Activated CD4-positive, alpha-beta memory T cell treated with anti-CD3 and anti-CD28 coated beads for 36 hours (primary cell): ENCODE measurements around the gene UBR4. TPM values are rescaled to one million over a fixed set of nuclear protein-coding genes. Genes with fewer than 3 reads are reported as not detected.

Source experiments
- CTCF ChIA-PET: fragments of 350-600 bp; sonication (Branson Sonifier 250); formaldehyde crosslinking; loops from one replicate; lab custom pipeline; 2021; ENCODE audit warnings: antibody characterized with exemption, inconsistent platforms; lab: Charles Lee
- POLR2A ChIA-PET: fragments of 350-600 bp; sonication (Branson Sonifier 250); formaldehyde crosslinking; loops from one replicate; lab custom pipeline; 2021; ENCODE audit warnings: antibody characterized with exemption; lab: Charles Lee
- DNase-seq: peaks from one replicate; pipeline ENCODE4 v3.0.0-alpha.2; 2020
- H3K27ac Mint-ChIP-seq: one replicate; pipeline ENCODE4 v1.8.0; 2021; ENCODE audit warnings: mixed read lengths
- H3K27me3 Mint-ChIP-seq: one replicate; pipeline ENCODE4 v1.8.0; 2021; ENCODE audit warnings: mixed read lengths
- H3K36me3 Mint-ChIP-seq: one replicate; pipeline ENCODE4 v1.8.0; 2021; ENCODE audit warnings: mixed read lengths
- H3K4me1 Mint-ChIP-seq: one replicate; pipeline ENCODE4 v1.8.0; 2021; ENCODE audit warnings: low read depth, mixed read lengths
- H3K4me3 Mint-ChIP-seq: one replicate; pipeline ENCODE4 v1.8.0; 2021; ENCODE audit warnings: mild to moderate bottlenecking, mixed read lengths
- H3K9me3 Mint-ChIP-seq: one replicate; pipeline ENCODE4 v1.8.0; 2021; ENCODE audit warnings: mixed read lengths
- intact Hi-C: fragments of 100-400 bp; cut with micrococcal nuclease; formaldehyde crosslinking; loops from one replicate; pipeline ENCODE4 v1.15.1; 2023
- total RNA-seq, 2 experiments: library from RNA; stranded (reverse); gene quantifications; one replicate each; pipeline ENCODE4 v1.2.3, GENCODE V29; 2021

UBR4 gene
- total RNA-seq, 2 experiments from 2014 or later, result 104 to 116 TPM

GRCh38 chr1:19139711-19140110 lies 70.4 kb downstream of the UBR4 start:
- Mint-ChIP-seq H3K9me3 (peaks cover 4% of the 10 kb centered on the region), H3K36me3 (peaks cover 68% of the 10 kb centered on the region), H3K4me1 (no peaks in the 10 kb centered on the region), H3K4me3 (no peak overlapping the region), H3K27ac (no peak overlapping the region), H3K27me3 (no peaks in the 10 kb centered on the region)
- ChIA-PET CTCF (interaction anchor here (1.6 kb wide), 1 partner anchor 232 kb away, joined by 4 read pairs; no protein-coding TSS in a partner anchor), POLR2A (no interaction called here)
- no peak for DNase-seq
- intact Hi-C loops, result no loop called here

- H3K27me3 Mint-ChIP-seq, result no peaks in the 10 kb centered on the region
- intact Hi-C loops, result no loop called here
- no peak overlapping the region for H3K4me3 Mint-ChIP-seq
- no peaks in the 10 kb centered on the region for H3K4me1 Mint-ChIP-seq
- POLR2A ChIA-PET, result no interaction called here
- peaks cover 68% of the 10 kb centered on the region for H3K36me3 Mint-ChIP-seq
- no peak overlapping the region for H3K27ac Mint-ChIP-seq
- CTCF ChIA-PET, result interaction anchor here (1.6 kb wide), 1 partner anchor 232 kb away, joined by 4 read pairs; no protein-coding TSS in a partner anchor
- DNase-seq, result no peak
- H3K9me3 Mint-ChIP-seq, result peaks cover 10% of the 10 kb centered on the region
These were observed 71.0 kb downstream of the UBR4 start for GRCh38 chr1:19138958-19139581.

- no peak for DNase-seq
- ChIA-PET CTCF (no interaction called here), POLR2A (no interaction called here)
- Mint-ChIP-seq H3K27me3 (no peaks in the 10 kb centered on the region), H3K36me3 (peaks cover 68% of the 10 kb centered on the region), H3K9me3 (peaks cover 12% of the 10 kb centered on the region), H3K4me3 (no peak overlapping the region), H3K27ac (no peak overlapping the region), H3K4me1 (no peaks in the 10 kb centered on the region)
- intact Hi-C loops, result no loop called here
These were observed 71.7 kb downstream of the UBR4 start for GRCh38 chr1:19138331-19138730.

- DNase-seq, result no peak
- H3K4me3 Mint-ChIP-seq, result no peak overlapping the region
- POLR2A ChIA-PET, result no interaction called here
- H3K36me3 Mint-ChIP-seq, result peaks cover 73% of the 10 kb centered on the region
- CTCF ChIA-PET, result no interaction called here
- H3K4me1 Mint-ChIP-seq, result no peaks in the 10 kb centered on the region
- H3K27ac Mint-ChIP-seq, result no peak overlapping the region
- peaks cover 14% of the 10 kb centered on the region for H3K9me3 Mint-ChIP-seq
- intact Hi-C loops, result no loop called here
- H3K27me3 Mint-ChIP-seq, result no peaks in the 10 kb centered on the region
These were observed 72.9 kb downstream of the UBR4 start for GRCh38 chr1:19137158-19137557.

GRCh38 chr1:19133360-19133759 lies 76.7 kb downstream of the UBR4 start:
- ChIA-PET CTCF (no interaction called here), POLR2A (no interaction called here)
- no peak for DNase-seq
- no peaks in the 10 kb centered on the region for H3K4me1 Mint-ChIP-seq
- H3K4me3 Mint-ChIP-seq, result no peak overlapping the region
- peaks cover 68% of the 10 kb centered on the region for H3K36me3 Mint-ChIP-seq
- no peak overlapping the region for H3K27ac Mint-ChIP-seq
- peaks cover 14% of the 10 kb centered on the region for H3K9me3 Mint-ChIP-seq
- intact Hi-C loops, result no loop called here
- no peaks in the 10 kb centered on the region for H3K27me3 Mint-ChIP-seq

- H3K27me3 Mint-ChIP-seq, result no peaks in the 10 kb centered on the region
- H3K4me1 Mint-ChIP-seq, result peaks cover 8% of the 10 kb centered on the region
- intact Hi-C loops, result no loop called here
- ChIA-PET CTCF (interaction anchor here (1.3 kb wide), 1 partner anchor 217 kb away, joined by 4 read pairs; no protein-coding TSS in a partner anchor), POLR2A (no interaction called here)
- no peak overlapping the region for H3K4me3 Mint-ChIP-seq
- peaks cover 62% of the 10 kb centered on the region for H3K36me3 Mint-ChIP-seq
- H3K9me3 Mint-ChIP-seq, result peaks cover 14% of the 10 kb centered on the region
- no peak overlapping the region for H3K27ac Mint-ChIP-seq
- DNase-seq, result no peak
These were observed 79.6 kb downstream of the UBR4 start for GRCh38 chr1:19130468-19130867.

- POLR2A ChIA-PET, result no interaction called here
- DNase-seq, result no peak
- peaks cover 4% of the 10 kb centered on the region for H3K9me3 Mint-ChIP-seq
- no peaks in the 10 kb centered on the region for H3K27me3 Mint-ChIP-seq
- intact Hi-C loops, result no loop called here
- peaks cover 60% of the 10 kb centered on the region for H3K36me3 Mint-ChIP-seq
- H3K4me3 Mint-ChIP-seq, result no peak overlapping the region
- peaks cover 22% of the 10 kb centered on the region for H3K4me1 Mint-ChIP-seq
- H3K27ac Mint-ChIP-seq, result no peak overlapping the region
- CTCF ChIA-PET, result interaction anchor here (0.6 to 1.5 kb wide), 4 partner anchors 15 to 222 kb away, joined by 3 to 4 read pairs (median 4); no protein-coding TSS in a partner anchor
These were observed 81.0 kb downstream of the UBR4 start for GRCh38 chr1:19128968-19129514.

- Mint-ChIP-seq H3K27ac (peak overlapping the region; percentile 35), H3K27me3 (no peaks in the 10 kb centered on the region), H3K4me3 (no peak overlapping the region), H3K9me3 (no peaks in the 10 kb centered on the region), H3K36me3 (peaks cover 75% of the 10 kb centered on the region), H3K4me1 (peaks cover 26% of the 10 kb centered on the region)
- ChIA-PET CTCF (interaction anchor here (0.8 kb wide), 1 partner anchor 117 kb away, joined by 3 read pairs; no protein-coding TSS in a partner anchor), POLR2A (no interaction called here)
- intact Hi-C loops, result no loop called here
- DNase-seq, result peak; percentile 23
These were observed 85.8 kb downstream of the UBR4 start for GRCh38 chr1:19124273-19124672.

GRCh38 chr1:19123837-19124236 lies 86.2 kb downstream of the UBR4 start:
- no peaks in the 10 kb centered on the region for H3K9me3 Mint-ChIP-seq
- CTCF ChIA-PET, result interaction anchor here (0.8 kb wide), 1 partner anchor 117 kb away, joined by 3 read pairs; no protein-coding TSS in a partner anchor
- intact Hi-C loops, result no loop called here
- H3K36me3 Mint-ChIP-seq, result peaks cover 78% of the 10 kb centered on the region
- H3K27me3 Mint-ChIP-seq, result no peaks in the 10 kb centered on the region
- no peak overlapping the region for H3K4me3 Mint-ChIP-seq
- POLR2A ChIA-PET, result no interaction called here
- peaks cover 26% of the 10 kb centered on the region for H3K4me1 Mint-ChIP-seq
- peak; percentile 17 for DNase-seq
- H3K27ac Mint-ChIP-seq, result peak overlapping the region; percentile 35

- ChIA-PET POLR2A (no interaction called here), CTCF (no interaction called here)
- no peak for DNase-seq
- intact Hi-C loops, result no loop called here
- Mint-ChIP-seq H3K36me3 (peaks cover 77% of the 10 kb centered on the region), H3K4me3 (no peak overlapping the region), H3K9me3 (no peaks in the 10 kb centered on the region), H3K27me3 (no peaks in the 10 kb centered on the region), H3K4me1 (peaks cover 26% of the 10 kb centered on the region), H3K27ac (no peak overlapping the region)
These were observed 87.4 kb downstream of the UBR4 start for GRCh38 chr1:19122668-19123067.

GRCh38 chr1:19121192-19121591 lies 88.9 kb downstream of the UBR4 start:
- H3K27ac Mint-ChIP-seq, result no peak overlapping the region
- H3K36me3 Mint-ChIP-seq, result peaks cover 76% of the 10 kb centered on the region
- DNase-seq, result no peak
- H3K27me3 Mint-ChIP-seq, result no peaks in the 10 kb centered on the region
- ChIA-PET POLR2A (no interaction called here), CTCF (interaction anchor here (1.0 kb wide), 1 partner anchor 214 kb away, joined by 3 read pairs; no protein-coding TSS in a partner anchor)
- no peaks in the 10 kb centered on the region for H3K9me3 Mint-ChIP-seq
- intact Hi-C loops, result no loop called here
- H3K4me3 Mint-ChIP-seq, result no peak overlapping the region
- peaks cover 20% of the 10 kb centered on the region for H3K4me1 Mint-ChIP-seq

- Mint-ChIP-seq H3K4me3 (no peak overlapping the region), H3K4me1 (peaks cover 14% of the 10 kb centered on the region)
- CTCF ChIA-PET, result no interaction called here
These were observed 90.0 kb downstream of the UBR4 start for GRCh38 chr1:19120070-19120469.

More at GRCh38 chr1:19120070-19120469, 90.0 kb downstream of the UBR4 start:
- H3K27ac Mint-ChIP-seq, result no peak overlapping the region
- H3K36me3 Mint-ChIP-seq, result peaks cover 77% of the 10 kb centered on the region
- no peaks in the 10 kb centered on the region for H3K9me3 Mint-ChIP-seq
- H3K27me3 Mint-ChIP-seq, result no peaks in the 10 kb centered on the region
- POLR2A ChIA-PET, result interaction anchor here (0.9 kb wide), 1 partner anchor 91 kb away, joined by 3 read pairs; no protein-coding TSS in a partner anchor
- intact Hi-C loops, result no loop called here
- no peak for DNase-seq
